ENCODE results near the gene STX1B. TPM values are rescaled to one million over a fixed set of nuclear protein-coding genes. Genes with fewer than 3 reads are reported as not detected.

The STX1B gene
- total RNA-seq, 4 donors from 2014 or later: 0.49 to 2.2 (median 0.90) TPM

- no peak for TF ChIP-seq CTCF (IDR thresholded peaks at IDR 0.05; ENCODE audit: low read depth)
Measured at GRCh38 chr16:31038993-31039392, 28.6 kb upstream of the STX1B start.

GRCh38 chr16:31036691-31037090, 26.3 kb upstream of the STX1B start:
- TF ChIP-seq CTCF (IDR thresholded peaks at IDR 0.05; ENCODE audit: low read depth): no peak

- no peak for TF ChIP-seq CTCF (IDR thresholded peaks at IDR 0.05; ENCODE audit: low read depth)
Measured at GRCh38 chr16:31033709-31034492, 23.5 kb upstream of the STX1B start.

- TF ChIP-seq CTCF (IDR thresholded peaks at IDR 0.05; ENCODE audit: low read depth): no peak
Measured at GRCh38 chr16:31032736-31033708, 22.6 kb upstream of the STX1B start, which contains the start of gene STX4. TSS of gene STX4 (plus strand) at chr16:31033558. CDS start at chr16:31033806, 248 bp downstream.

GRCh38 chr16:31031276-31031675, 20.8 kb upstream of the STX1B start:
- no peak for TF ChIP-seq CTCF (IDR thresholded peaks at IDR 0.05; ENCODE audit: low read depth)

- no peak for TF ChIP-seq CTCF (IDR thresholded peaks at IDR 0.05; ENCODE audit: low read depth)
Measured at GRCh38 chr16:31029272-31029671, 18.8 kb upstream of the STX1B start.

- TF ChIP-seq CTCF (IDR thresholded peaks at IDR 0.05; ENCODE audit: low read depth): no peak
Measured at GRCh38 chr16:31025339-31025738, 14.9 kb upstream of the STX1B start.
